ENCODE data around the gene FHL2. TPM values are rescaled to one million over a fixed set of nuclear protein-coding genes. Genes with fewer than 3 reads are reported as not detected.

The FHL2 gene
- total RNA-seq, 1 donor from 2014 or later: 21.3 TPM

- DNase-seq (ENCODE audit: low read depth in 2 of 2): peak in 1 of 2 donors; percentile 59
Observed at GRCh38 chr2:105379741-105380186, 19.1 kb downstream of the FHL2 start.

DNA sequence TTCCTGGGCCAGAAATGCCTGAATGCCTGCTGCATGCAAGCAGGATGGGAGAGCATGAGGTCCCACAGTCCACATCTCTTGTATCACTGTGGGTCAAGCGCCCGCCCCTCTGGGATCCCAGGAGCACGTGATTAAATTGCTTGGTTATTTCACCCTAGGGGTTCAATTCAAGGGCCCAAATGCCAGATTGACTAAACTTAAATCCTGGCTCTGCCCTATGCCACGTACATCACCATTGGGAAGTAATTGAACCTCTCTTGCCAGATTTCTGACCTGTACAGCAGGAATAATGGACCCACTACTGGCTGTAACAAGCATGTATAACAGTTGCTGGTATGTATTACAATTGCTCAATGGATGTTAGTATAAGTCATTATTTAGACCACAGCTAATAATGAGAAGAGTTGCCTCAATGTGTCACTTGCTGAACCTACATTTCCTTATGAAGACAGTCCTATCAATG is 19.9 kb downstream of the FHL2 start:
- DNase-seq (ENCODE audit: low read depth in 2 of 2): no peak

GRCh38 chr2:105378276-105378840 is 20.5 kb downstream of the FHL2 start:
- no peak for DNase-seq (ENCODE audit: low read depth in 2 of 2)

DNA sequence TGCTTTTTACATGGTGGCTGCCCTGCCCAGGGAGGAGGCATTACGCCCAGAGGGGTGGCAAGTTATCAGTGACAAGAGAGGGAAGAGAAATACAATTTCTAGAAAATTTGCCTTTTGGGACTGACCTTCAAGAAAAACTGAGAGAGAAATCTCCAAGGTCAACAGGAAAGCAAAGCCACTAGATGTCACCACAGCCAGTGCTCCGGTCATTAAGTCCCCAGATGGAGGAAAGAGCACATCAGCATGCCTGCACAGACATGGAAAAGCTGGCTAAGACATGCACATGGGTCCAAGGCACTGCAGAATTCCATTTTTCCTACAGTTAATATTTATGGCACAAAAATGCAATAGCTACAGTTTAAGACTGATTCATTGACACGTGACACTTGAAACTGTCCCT is 21.0 kb downstream of the FHL2 start:
- DNase-seq (ENCODE audit: low read depth in 2 of 2): no peak

GRCh38 chr2:105376789-105377240 is 22.0 kb downstream of the FHL2 start:
- DNase-seq (ENCODE audit: low read depth in 2 of 2): peak in 1 of 2 donors; percentile 88

- no peak for DNase-seq (ENCODE audit: low read depth in 2 of 2)
Observed at GRCh38 chr2:105376010-105376409, 22.8 kb downstream of the FHL2 start.

- no peak for DNase-seq (ENCODE audit: low read depth in 2 of 2)
Observed at GRCh38 chr2:105375001-105375561, 23.8 kb downstream of the FHL2 start.

GRCh38 chr2:105373895-105374401 is 24.9 kb downstream of the FHL2 start:
- DNase-seq (ENCODE audit: low read depth in 2 of 2): no peak

DNA sequence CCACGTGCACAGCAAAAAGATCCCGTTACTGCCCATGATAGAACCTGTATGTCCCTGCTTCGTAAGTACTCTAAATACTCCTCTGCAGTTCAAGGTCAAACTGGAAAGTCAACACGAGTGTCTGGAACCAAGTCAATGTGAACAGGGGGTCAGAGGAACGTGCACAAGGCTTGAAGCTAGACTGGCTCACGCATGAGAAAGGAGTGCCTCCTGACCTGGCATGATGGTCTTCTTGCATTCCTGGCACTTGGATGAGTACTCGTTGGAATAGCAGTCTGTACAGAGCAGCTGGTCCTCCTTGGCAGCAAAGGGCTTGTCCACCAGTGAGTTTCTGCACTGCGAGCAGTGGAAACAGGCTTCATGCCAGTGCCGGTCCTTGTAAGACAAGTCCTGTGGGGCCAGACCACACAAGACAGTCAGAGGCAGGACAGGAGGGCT is 25.5 kb downstream of the FHL2 start:
- no peak for DNase-seq (ENCODE audit: low read depth in 2 of 2)

DNA sequence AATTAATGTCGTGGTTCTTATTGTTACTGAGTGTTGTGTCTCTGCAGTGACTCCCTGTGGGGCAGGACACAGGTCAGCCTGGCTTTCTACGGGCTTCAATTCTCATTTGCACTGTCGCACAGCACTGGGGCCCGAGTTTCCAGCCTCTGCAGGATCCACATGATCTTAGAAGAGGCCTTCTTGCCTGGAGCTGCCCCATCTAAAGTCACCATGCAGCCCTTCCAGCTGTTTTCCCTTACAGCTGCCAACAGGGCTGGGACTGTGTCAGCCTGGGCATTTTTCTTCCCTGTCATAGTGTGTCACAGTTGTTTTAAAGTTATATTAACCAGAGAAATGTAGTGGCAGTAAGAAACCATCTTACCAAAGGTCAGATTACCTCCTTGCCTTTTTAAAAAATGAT is 27.0 kb downstream of the FHL2 start:
- no peak for DNase-seq (ENCODE audit: low read depth in 2 of 2)

DNA sequence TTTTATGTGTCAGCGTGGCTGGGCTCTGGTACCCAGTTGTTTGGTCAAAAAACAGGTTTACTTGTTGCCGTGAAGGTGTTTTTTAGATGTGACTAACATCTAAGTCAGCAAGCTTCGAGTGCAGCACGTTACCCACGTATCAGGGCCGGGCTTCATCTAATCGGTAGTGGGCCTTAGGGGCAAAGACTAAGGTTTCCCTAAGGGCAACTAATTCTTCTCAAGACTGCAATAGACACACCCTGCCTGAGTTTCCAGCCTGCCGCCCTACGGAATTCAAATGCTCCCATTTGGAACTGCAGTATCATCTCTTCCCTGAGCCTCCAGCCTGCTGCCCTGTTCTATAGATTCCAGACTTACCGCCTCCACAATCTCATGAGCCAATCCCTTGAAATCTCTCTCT is 27.7 kb downstream of the FHL2 start:
- no peak for DNase-seq (ENCODE audit: low read depth in 2 of 2)

DNA sequence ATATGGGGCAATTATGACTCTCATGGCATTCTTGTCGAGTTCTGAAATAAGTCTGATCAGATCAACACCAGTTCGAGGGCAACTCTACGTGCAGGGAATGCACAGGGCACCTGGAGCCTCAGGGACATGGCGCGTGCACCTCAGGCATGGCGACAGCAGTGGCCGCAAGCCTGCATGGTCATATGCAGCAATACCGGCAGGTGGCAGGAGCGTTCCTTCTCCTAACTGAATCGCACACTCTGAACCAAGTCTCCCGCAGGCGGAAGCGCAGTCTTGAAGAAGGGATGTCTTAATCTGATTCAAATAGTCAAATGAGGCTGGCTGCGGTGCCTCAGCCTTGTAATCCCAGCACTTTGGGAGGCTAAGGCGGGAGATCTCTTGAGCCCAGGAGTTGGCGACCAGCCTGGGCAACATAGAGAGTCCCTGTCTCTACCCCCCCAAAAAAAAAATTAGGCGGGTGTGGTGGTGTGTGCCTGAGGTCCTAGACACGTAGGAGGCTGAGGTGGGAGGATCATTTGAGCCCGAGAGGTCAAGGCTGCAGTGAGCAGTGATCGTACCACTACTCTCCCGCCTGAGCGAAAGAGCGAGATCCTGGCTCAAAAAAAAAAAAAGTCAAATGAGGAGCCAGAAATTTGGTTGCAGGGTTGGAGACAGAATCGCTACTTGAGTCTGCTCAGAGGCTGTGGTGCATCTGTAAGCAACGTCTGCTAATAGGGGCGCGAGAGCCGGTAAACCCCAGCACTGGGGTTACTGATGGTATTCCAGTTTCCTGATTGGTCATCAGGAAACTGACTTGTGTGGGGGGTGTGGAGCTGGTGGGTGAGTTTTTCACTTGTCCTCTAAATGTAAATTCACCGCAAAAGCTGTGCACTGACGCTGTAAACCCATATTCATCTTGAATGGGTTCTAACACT is 28.8 kb downstream of the FHL2 start:
- peak; percentile 48 to 83 for DNase-seq (ENCODE audit: low read depth in 2 of 2)

DNA sequence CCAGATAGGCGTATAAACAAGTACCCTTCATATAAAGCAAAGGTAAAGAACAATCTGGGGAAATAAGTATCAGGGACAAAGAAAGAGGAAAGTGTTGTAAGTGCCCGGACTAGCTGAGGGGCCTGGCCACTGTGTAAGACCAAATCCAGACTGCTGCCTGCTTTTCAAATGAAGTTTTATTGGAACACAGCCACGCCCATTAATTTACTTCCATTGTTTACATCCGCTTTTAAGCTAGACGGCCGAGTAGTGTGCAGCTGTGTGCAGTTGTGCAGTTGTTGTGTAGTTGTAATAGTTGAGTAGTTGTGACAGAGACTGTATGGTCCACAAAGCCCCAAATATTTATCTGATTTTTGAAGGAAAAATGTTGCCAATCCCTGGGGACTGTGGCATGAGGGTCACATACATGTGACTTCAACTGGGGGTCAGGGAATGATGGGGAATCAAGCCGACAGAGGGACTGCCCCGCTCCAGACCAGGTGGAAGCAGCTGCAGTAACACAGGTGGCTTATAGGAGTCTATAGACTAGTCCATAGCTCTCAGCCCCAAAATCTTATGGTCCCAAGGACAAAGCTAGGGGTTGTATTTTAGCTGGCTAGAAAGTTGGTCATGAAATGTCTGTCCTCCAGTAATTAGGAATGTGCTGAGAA is 30.0 kb downstream of the FHL2 start:
- no peak for DNase-seq (ENCODE audit: low read depth in 2 of 2)

DNA sequence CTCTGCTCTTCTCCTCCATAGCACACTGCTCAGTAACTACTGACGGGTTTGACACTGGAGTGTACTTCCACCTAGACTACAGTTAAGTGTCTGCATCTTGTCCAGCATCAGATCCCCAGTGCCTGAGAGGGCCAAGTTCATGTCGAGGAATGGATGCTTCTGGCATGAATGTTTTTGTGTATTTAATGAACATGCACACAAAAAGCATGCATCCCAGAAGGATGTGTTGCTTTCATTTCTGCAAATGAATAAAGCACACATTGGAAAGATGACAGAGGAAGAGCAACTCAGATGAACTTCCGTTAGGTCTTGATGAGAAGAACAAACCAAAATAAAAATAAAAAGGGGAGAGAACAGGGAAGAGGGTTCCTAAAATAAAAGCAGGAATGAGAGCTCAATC is 33.6 kb downstream of the FHL2 start:
- no peak for DNase-seq (ENCODE audit: low read depth in 2 of 2)

- no peak for DNase-seq (ENCODE audit: low read depth in 2 of 2)
Observed at GRCh38 chr2:105364436-105365139, 34.3 kb downstream of the FHL2 start.

DNA sequence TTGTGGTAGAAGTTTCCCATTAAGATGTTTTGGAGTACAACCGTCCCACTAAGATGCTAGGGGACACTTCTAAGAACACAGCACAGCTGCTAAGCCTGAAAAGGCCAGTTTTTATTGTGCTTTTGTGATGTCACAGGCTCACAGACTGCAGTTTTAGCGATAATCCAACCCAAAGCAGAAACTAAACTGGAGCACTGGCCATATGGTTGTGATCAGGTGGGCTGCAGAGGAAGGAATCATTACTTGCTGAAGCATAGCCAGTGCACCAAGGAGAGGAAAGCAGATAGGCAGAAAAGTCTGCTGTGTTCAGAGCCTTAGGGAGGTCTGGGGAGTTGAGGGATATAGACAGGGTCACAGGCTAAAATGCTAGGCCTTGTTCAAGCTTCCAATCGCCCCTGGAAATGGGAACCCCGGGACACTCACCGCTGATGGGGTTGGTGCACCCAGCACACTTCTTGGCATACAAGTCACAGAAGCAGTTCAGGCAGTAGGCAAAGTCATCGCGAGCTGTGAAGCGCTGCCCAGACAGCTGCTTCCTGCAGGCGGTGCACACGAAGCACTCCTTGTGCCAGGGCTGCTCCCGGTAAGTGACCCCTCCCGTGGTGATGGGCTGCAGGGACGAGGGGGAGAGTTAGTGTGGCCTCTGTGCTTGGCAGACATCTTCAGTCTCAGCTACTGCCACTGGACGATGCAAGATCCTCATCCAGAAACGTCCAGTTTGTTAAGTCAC is 35.8 kb downstream of the FHL2 start:
- DNase-seq (ENCODE audit: low read depth in 2 of 2): no peak

GRCh38 chr2:105361102-105361889 is 37.6 kb downstream of the FHL2 start:
- DNase-seq (ENCODE audit: low read depth in 2 of 2): no peak

- no peak for DNase-seq (ENCODE audit: low read depth in 2 of 2)
Observed at GRCh38 chr2:105358593-105358992, 40.3 kb downstream of the FHL2 start.

- no peak for DNase-seq (ENCODE audit: low read depth in 2 of 2)
Observed at GRCh38 chr2:105357122-105357521, 41.7 kb downstream of the FHL2 start.

Data from dermis microvascular lymphatic vessel endothelial cell (primary cell).